IPS-20b (cell line): ENCODE data around the gene ESAM.

Experiments
- H3K27ac ChIP-seq: one replicate; pipeline ENCODE4 v1.5.1; 2013; ENCODE audit warnings: low read length
- H3K27me3 ChIP-seq: 2 replicates; pipeline ENCODE4 v1.6.1; 2013; ENCODE audit warnings: mild to moderate bottlenecking, low read length, inconsistent platforms; ENCODE audit not compliant: insufficient read depth
- H3K36me3 ChIP-seq: 2 replicates; pipeline ENCODE4 v1.6.1; 2013; ENCODE audit warnings: low read depth, mild to moderate bottlenecking, inconsistent platforms, low read length, moderate library complexity; ENCODE audit not compliant: insufficient read depth
- H3K4me1 ChIP-seq: 2 replicates; pipeline ENCODE4 v1.6.1; 2013; ENCODE audit warnings: mild to moderate bottlenecking, control low read depth, inconsistent platforms, low read length, moderate library complexity; ENCODE audit not compliant: insufficient read depth
- H3K4me3 ChIP-seq: 2 replicates; pipeline ENCODE4 v1.5.1; 2013; ENCODE audit warnings: mild to moderate bottlenecking, low read length, inconsistent platforms
- H3K9ac ChIP-seq: 2 replicates; pipeline ENCODE4 v1.6.1; 2013; ENCODE audit warnings: low read depth, mild to moderate bottlenecking, inconsistent platforms, low read length, moderate library complexity
- H3K9me3 ChIP-seq: 2 replicates; pipeline ENCODE4 v1.6.1; 2013; ENCODE audit warnings: mild to moderate bottlenecking, low read depth, low read length, inconsistent platforms; ENCODE audit not compliant: insufficient read depth

Gene ESAM

GRCh38 chr11:124719534-124719933, 42.6 kb downstream of the ESAM start:
- no peaks in the 10 kb centered on the region for H3K36me3 ChIP-seq
- peaks cover 5% of the 10 kb centered on the region for H3K4me1 ChIP-seq
- no peak overlapping the region for H3K9ac ChIP-seq
- no peak overlapping the region for H3K27ac ChIP-seq
- H3K27me3 ChIP-seq: peaks cover 100% of the 10 kb centered on the region
- no peaks in the 10 kb centered on the region for H3K9me3 ChIP-seq
- H3K4me3 ChIP-seq: no peak overlapping the region

- Histone ChIP-seq H3K27ac (no peak overlapping the region), H3K4me3 (peak overlapping the region; percentile 61), H3K36me3 (no peaks in the 10 kb centered on the region), H3K4me1 (peaks cover 5% of the 10 kb centered on the region), H3K9ac (no peak overlapping the region), H3K9me3 (no peaks in the 10 kb centered on the region), H3K27me3 (peaks cover 100% of the 10 kb centered on the region)
These were observed 43.3 kb downstream of the ESAM start for GRCh38 chr11:124718801-124719200.

GRCh38 chr11:124717786-124718651, 44.1 kb downstream of the ESAM start:
- Histone ChIP-seq H3K27ac (no peak overlapping the region), H3K4me3 (peak overlapping the region; percentile 61), H3K27me3 (peaks cover 96% of the 10 kb centered on the region)

GRCh38 chr11:124717421-124717785, 44.7 kb downstream of the ESAM start:
- Histone ChIP-seq H3K4me3 (peak overlapping the region; percentile 61), H3K9ac (no peak overlapping the region), H3K36me3 (no peaks in the 10 kb centered on the region), H3K27me3 (peaks cover 90% of the 10 kb centered on the region), H3K9me3 (no peaks in the 10 kb centered on the region), H3K27ac (no peak overlapping the region), H3K4me1 (peaks cover 5% of the 10 kb centered on the region)

More at GRCh38 chr11:124717786-124718651, 44.1 kb downstream of the ESAM start:
- Histone ChIP-seq H3K9ac (no peak overlapping the region), H3K4me1 (peaks cover 5% of the 10 kb centered on the region), H3K36me3 (no peaks in the 10 kb centered on the region), H3K9me3 (no peaks in the 10 kb centered on the region)

- H3K4me3 ChIP-seq: no peak overlapping the region
- no peaks in the 10 kb centered on the region for H3K36me3 ChIP-seq
- no peak overlapping the region for H3K27ac ChIP-seq
- H3K9me3 ChIP-seq: no peaks in the 10 kb centered on the region
- H3K27me3 ChIP-seq: peaks cover 82% of the 10 kb centered on the region
- H3K4me1 ChIP-seq: peaks cover 5% of the 10 kb centered on the region
- H3K9ac ChIP-seq: no peak overlapping the region
These were observed 45.5 kb downstream of the ESAM start for GRCh38 chr11:124716591-124716990.

- H3K27ac ChIP-seq: no peak overlapping the region
- H3K4me1 ChIP-seq: no peaks in the 10 kb centered on the region; the same call in 1 of the 2 replicates
- H3K9ac ChIP-seq: no peak overlapping the region
- peaks cover 40% of the 10 kb centered on the region for H3K27me3 ChIP-seq
- peaks cover 7% of the 10 kb centered on the region for H3K9me3 ChIP-seq
- H3K4me3 ChIP-seq: no peak overlapping the region
- H3K36me3 ChIP-seq: no peaks in the 10 kb centered on the region
These were observed 49.7 kb downstream of the ESAM start for GRCh38 chr11:124712392-124712791.

- H3K36me3 ChIP-seq: no peaks in the 10 kb centered on the region
- no peak overlapping the region for H3K9ac ChIP-seq
- H3K27me3 ChIP-seq: no peaks in the 10 kb centered on the region; the same call in 1 of the 2 replicates
- H3K4me1 ChIP-seq: no peaks in the 10 kb centered on the region
- H3K9me3 ChIP-seq: peaks cover 9% of the 10 kb centered on the region
- no peak overlapping the region for H3K27ac ChIP-seq
- no peak overlapping the region for H3K4me3 ChIP-seq
These were observed 54.3 kb downstream of the ESAM start for GRCh38 chr11:124707829-124708228.
